ENCODE measurements around the gene ZNF425. TPM values are rescaled to one million over a fixed set of nuclear protein-coding genes. Genes with fewer than 3 reads are reported as not detected.

ZNF425 gene
- 1 to 10 TPM in 1 of 2 donors, under 1 TPM in 1; 0.89 to 1.3 TPM for total RNA-seq

GRCh38 chr7:149125863-149126661, at the start of gene ZNF425:
Gene ZNF425, minus strand, starts transcription at chr7:149126324. Its CDS starts 111 bp downstream, at chr7:149126213.
- Histone ChIP-seq H3K27ac (peak within 1 kb of the TSS; percentile 96 to 97), H3K36me3 (peaks cover 9% of the 10 kb centered on the region), H3K27me3 (no peaks in the 10 kb centered on the region), H3K4me1 (peaks cover 0 to 16% of the 10 kb centered on the region in 2 donors), H3K4me3 (peak within 1 kb of the TSS; percentile 93 to 95), H3K9me3 (peaks cover 0 to 7% of the 10 kb centered on the region in 2 donors)
- peak; percentile 86 for DNase-seq (ENCODE audit: low spot score)
- peak; percentile 95 to 98 for TF ChIP-seq CTCF (IDR thresholded peaks at IDR 0.05)

- no peaks in the 10 kb centered on the region for H3K27me3 ChIP-seq
- no peak overlapping the region for H3K27ac ChIP-seq
- H3K4me3 ChIP-seq: no peak overlapping the region
- no peak for DNase-seq (ENCODE audit: low spot score)
- H3K9me3 ChIP-seq: no peaks in the 10 kb centered on the region
- no peak for TF ChIP-seq CTCF (IDR thresholded peaks at IDR 0.05)
- no peaks in the 10 kb centered on the region for H3K4me1 ChIP-seq
- peaks cover 64% of the 10 kb centered on the region for H3K36me3 ChIP-seq
Observed at GRCh38 chr7:149175150-149175549, 49.0 kb upstream of the ZNF425 start.

GRCh38 chr7:149172534-149172920, 46.4 kb upstream of the ZNF425 start:
- H3K27me3 ChIP-seq: no peaks in the 10 kb centered on the region
- no peak for DNase-seq (ENCODE audit: low spot score)
- H3K27ac ChIP-seq: no peak overlapping the region
- no peaks in the 10 kb centered on the region for H3K4me1 ChIP-seq
- no peak overlapping the region for H3K4me3 ChIP-seq
- peaks cover 58% of the 10 kb centered on the region for H3K36me3 ChIP-seq
- no peaks in the 10 kb centered on the region for H3K9me3 ChIP-seq
- TF ChIP-seq CTCF (IDR thresholded peaks at IDR 0.05): no peak

GRCh38 chr7:149171892-149172533, 45.9 kb upstream of the ZNF425 start:
- Histone ChIP-seq H3K9me3 (no peaks in the 10 kb centered on the region), H3K36me3 (peaks cover 58% of the 10 kb centered on the region), H3K27ac (no peak overlapping the region), H3K27me3 (no peaks in the 10 kb centered on the region), H3K4me1 (no peaks in the 10 kb centered on the region), H3K4me3 (no peak overlapping the region)
- DNase-seq (ENCODE audit: low spot score): no peak
- no peak for TF ChIP-seq CTCF (IDR thresholded peaks at IDR 0.05)

- DNase-seq (ENCODE audit: low spot score): no peak
- peaks cover 58% of the 10 kb centered on the region for H3K36me3 ChIP-seq
- no peak for TF ChIP-seq CTCF (IDR thresholded peaks at IDR 0.05)
Observed at GRCh38 chr7:149166630-149167352, 40.7 kb upstream of the ZNF425 start.

More at GRCh38 chr7:149166630-149167352, 40.7 kb upstream of the ZNF425 start:
- Histone ChIP-seq H3K4me1 (no peaks in the 10 kb centered on the region), H3K27me3 (no peaks in the 10 kb centered on the region), H3K27ac (no peak overlapping the region), H3K4me3 (no peak overlapping the region), H3K9me3 (no peaks in the 10 kb centered on the region)
